ENCODE data around the gene SRD5A2. TPM values are rescaled to one million over a fixed set of nuclear protein-coding genes. Genes with fewer than 3 reads are reported as not detected.

The SRD5A2 gene
- total and polyA plus RNA-seq, 3 experiments from 2014 or later, result not detected

- H3K9me3 Mint-ChIP-seq, result peaks cover 11 to 29% (median 19%) of the 10 kb centered on the region in 5 donors
- Histone ChIP-seq H3K27ac (ENCODE audit: low read depth, low read length) (no peak overlapping the region), H3K4me3 (ENCODE audit: low read length) (no peak overlapping the region), H3K4me1 (ENCODE audit: insufficient read depth, low read length) (no peaks in the 10 kb centered on the region), H3K9me3 (ENCODE audit: low read length) (no peaks in the 10 kb centered on the region), H3K36me3 (ENCODE audit: insufficient read depth, low read length) (no peaks in the 10 kb centered on the region), H3K27me3 (ENCODE audit: insufficient read depth, low read length, poor library complexity, severe bottlenecking) (no peaks in the 10 kb centered on the region)
- no peaks in the 10 kb centered on the region for H3K36me3 Mint-ChIP-seq
- no peak overlapping the region for H3K4me3 Mint-ChIP-seq
- DNase-seq, result no peak
- ChIA-PET CTCF (no interaction called here), POLR2A (no interaction called here)
- H3K27me3 Mint-ChIP-seq, result peaks cover 4 to 15% of the 10 kb centered on the region in 2 donors
- no peaks in the 10 kb centered on the region for H3K4me1 Mint-ChIP-seq
- no peak overlapping the region for H3K27ac Mint-ChIP-seq
Measured at GRCh38 chr2:31547485-31547884, 33.3 kb downstream of the SRD5A2 start.

- Histone ChIP-seq H3K4me1 (ENCODE audit: insufficient read depth, low read length) (no peaks in the 10 kb centered on the region), H3K27me3 (ENCODE audit: insufficient read depth, low read length, poor library complexity, severe bottlenecking) (no peaks in the 10 kb centered on the region), H3K9me3 (ENCODE audit: low read length) (no peaks in the 10 kb centered on the region), H3K4me3 (ENCODE audit: low read length) (no peak overlapping the region), H3K36me3 (ENCODE audit: insufficient read depth, low read length) (no peaks in the 10 kb centered on the region), H3K27ac (ENCODE audit: low read depth, low read length) (no peak overlapping the region)
- ChIA-PET POLR2A (no interaction called here), CTCF (no interaction called here)
- Mint-ChIP-seq H3K9me3 (peaks cover 21 to 31% (median 26%) of the 10 kb centered on the region in 5 donors), H3K27me3 (peaks cover 10 to 20% of the 10 kb centered on the region in 2 donors), H3K27ac (no peak overlapping the region), H3K4me1 (no peaks in the 10 kb centered on the region), H3K36me3 (no peaks in the 10 kb centered on the region), H3K4me3 (no peak overlapping the region)
- no peak for DNase-seq
Measured at GRCh38 chr2:31541853-31542252, 38.9 kb downstream of the SRD5A2 start.

- ChIA-PET CTCF (no interaction called here), POLR2A (no interaction called here)
- Histone ChIP-seq H3K9me3 (ENCODE audit: low read length) (no peaks in the 10 kb centered on the region), H3K4me3 (ENCODE audit: low read length) (no peak overlapping the region), H3K36me3 (ENCODE audit: insufficient read depth, low read length) (no peaks in the 10 kb centered on the region), H3K27me3 (ENCODE audit: insufficient read depth, low read length, poor library complexity, severe bottlenecking) (no peaks in the 10 kb centered on the region), H3K4me1 (ENCODE audit: insufficient read depth, low read length) (no peaks in the 10 kb centered on the region), H3K27ac (ENCODE audit: low read depth, low read length) (no peak overlapping the region)
- Mint-ChIP-seq H3K36me3 (no peaks in the 10 kb centered on the region), H3K27ac (no peak overlapping the region), H3K27me3 (peaks cover 7 to 22% of the 10 kb centered on the region in 2 donors), H3K9me3 (peaks cover 19 to 26% (median 22%) of the 10 kb centered on the region in 5 donors), H3K4me1 (no peaks in the 10 kb centered on the region), H3K4me3 (no peak overlapping the region)
- no peak for DNase-seq
Measured at GRCh38 chr2:31539505-31539904, 41.2 kb downstream of the SRD5A2 start.

GRCh38 chr2:31535768-31536167, 45.0 kb downstream of the SRD5A2 start:
- CTCF ChIA-PET, result no interaction called here
- H3K4me3 Mint-ChIP-seq, result no peak overlapping the region
- H3K27me3 ChIP-seq (ENCODE audit: insufficient read depth, low read length, poor library complexity, severe bottlenecking), result no peaks in the 10 kb centered on the region
- POLR2A ChIA-PET, result no interaction called here
- no peaks in the 10 kb centered on the region for H3K4me1 ChIP-seq (ENCODE audit: insufficient read depth, low read length)
- no peaks in the 10 kb centered on the region for H3K9me3 Mint-ChIP-seq
- no peak overlapping the region for H3K4me3 ChIP-seq (ENCODE audit: low read length)
- H3K27ac Mint-ChIP-seq, result no peak overlapping the region
- H3K27ac ChIP-seq (ENCODE audit: low read depth, low read length), result no peak overlapping the region
- no peaks in the 10 kb centered on the region for H3K36me3 ChIP-seq (ENCODE audit: insufficient read depth, low read length)
- H3K4me1 Mint-ChIP-seq, result no peaks in the 10 kb centered on the region
- no peaks in the 10 kb centered on the region for H3K36me3 Mint-ChIP-seq
- H3K9me3 ChIP-seq (ENCODE audit: low read length), result no peaks in the 10 kb centered on the region
- no peak for DNase-seq
- H3K27me3 Mint-ChIP-seq, result peaks cover 10 to 22% of the 10 kb centered on the region in 2 donors

GRCh38 chr2:31534636-31535035, 46.1 kb downstream of the SRD5A2 start:
- no peaks in the 10 kb centered on the region for H3K9me3 Mint-ChIP-seq
- ChIA-PET POLR2A (no interaction called here), CTCF (no interaction called here)
- no peaks in the 10 kb centered on the region for H3K9me3 ChIP-seq (ENCODE audit: low read length)
- no peaks in the 10 kb centered on the region for H3K36me3 ChIP-seq (ENCODE audit: insufficient read depth, low read length)
- H3K4me1 Mint-ChIP-seq, result no peaks in the 10 kb centered on the region
- H3K27me3 ChIP-seq (ENCODE audit: insufficient read depth, low read length, poor library complexity, severe bottlenecking), result no peaks in the 10 kb centered on the region
- H3K27me3 Mint-ChIP-seq, result peaks cover 14 to 22% of the 10 kb centered on the region in 2 donors
- no peak overlapping the region for H3K4me3 Mint-ChIP-seq
- no peak overlapping the region for H3K27ac Mint-ChIP-seq
- no peak for DNase-seq
- H3K36me3 Mint-ChIP-seq, result no peaks in the 10 kb centered on the region
- no peaks in the 10 kb centered on the region for H3K4me1 ChIP-seq (ENCODE audit: insufficient read depth, low read length)
- no peak overlapping the region for H3K4me3 ChIP-seq (ENCODE audit: low read length)
- no peak overlapping the region for H3K27ac ChIP-seq (ENCODE audit: low read depth, low read length)

GRCh38 chr2:31533036-31533435, 47.7 kb downstream of the SRD5A2 start:
- Mint-ChIP-seq H3K4me3 (no peak overlapping the region), H3K36me3 (no peaks in the 10 kb centered on the region), H3K27ac (no peak overlapping the region), H3K4me1 (no peaks in the 10 kb centered on the region), H3K9me3 (no peaks in the 10 kb centered on the region), H3K27me3 (peaks cover 18 to 29% of the 10 kb centered on the region in 2 donors)
- Histone ChIP-seq H3K4me1 (ENCODE audit: insufficient read depth, low read length) (no peaks in the 10 kb centered on the region), H3K4me3 (ENCODE audit: low read length) (no peak overlapping the region), H3K36me3 (ENCODE audit: insufficient read depth, low read length) (no peaks in the 10 kb centered on the region), H3K27me3 (ENCODE audit: insufficient read depth, low read length, poor library complexity, severe bottlenecking) (no peaks in the 10 kb centered on the region), H3K27ac (ENCODE audit: low read depth, low read length) (no peak overlapping the region), H3K9me3 (ENCODE audit: low read length) (no peaks in the 10 kb centered on the region)
- CTCF ChIA-PET, result no interaction called here
- no peak for DNase-seq
- POLR2A ChIA-PET, result no interaction called here

GRCh38 chr2:31531101-31531500, 49.6 kb downstream of the SRD5A2 start:
- Mint-ChIP-seq H3K4me3 (no peak overlapping the region), H3K4me1 (no peaks in the 10 kb centered on the region), H3K27ac (no peak overlapping the region), H3K36me3 (no peaks in the 10 kb centered on the region), H3K9me3 (no peaks in the 10 kb centered on the region), H3K27me3 (peaks cover 21 to 30% of the 10 kb centered on the region in 2 donors)
- ChIA-PET POLR2A (no interaction called here), CTCF (no interaction called here)
- Histone ChIP-seq H3K27me3 (ENCODE audit: insufficient read depth, low read length, poor library complexity, severe bottlenecking) (no peaks in the 10 kb centered on the region), H3K9me3 (ENCODE audit: low read length) (no peaks in the 10 kb centered on the region), H3K27ac (ENCODE audit: low read depth, low read length) (no peak overlapping the region), H3K4me1 (ENCODE audit: insufficient read depth, low read length) (no peaks in the 10 kb centered on the region), H3K36me3 (ENCODE audit: insufficient read depth, low read length) (no peaks in the 10 kb centered on the region), H3K4me3 (ENCODE audit: low read length) (no peak overlapping the region)
- DNase-seq, result no peak

GRCh38 chr2:31529256-31529655, 51.5 kb downstream of the SRD5A2 start:
- Histone ChIP-seq H3K27ac (ENCODE audit: low read depth, low read length) (no peak overlapping the region), H3K4me1 (ENCODE audit: insufficient read depth, low read length) (no peaks in the 10 kb centered on the region), H3K4me3 (ENCODE audit: low read length) (no peak overlapping the region), H3K36me3 (ENCODE audit: insufficient read depth, low read length) (no peaks in the 10 kb centered on the region), H3K27me3 (ENCODE audit: insufficient read depth, low read length, poor library complexity, severe bottlenecking) (no peaks in the 10 kb centered on the region), H3K9me3 (ENCODE audit: low read length) (no peaks in the 10 kb centered on the region)
- DNase-seq, result no peak
- no peak overlapping the region for H3K4me3 Mint-ChIP-seq
- no peaks in the 10 kb centered on the region for H3K9me3 Mint-ChIP-seq
- peaks cover 22 to 38% of the 10 kb centered on the region in 2 donors for H3K27me3 Mint-ChIP-seq
- no peaks in the 10 kb centered on the region for H3K36me3 Mint-ChIP-seq
- POLR2A ChIA-PET, result no interaction called here
- H3K27ac Mint-ChIP-seq, result no peak overlapping the region
- H3K4me1 Mint-ChIP-seq, result no peaks in the 10 kb centered on the region
- CTCF ChIA-PET, result no interaction called here

GRCh38 chr2:31528823-31529222, 51.9 kb downstream of the SRD5A2 start:
- ChIA-PET POLR2A (no interaction called here), CTCF (no interaction called here)
- H3K4me1 ChIP-seq (ENCODE audit: insufficient read depth, low read length), result no peaks in the 10 kb centered on the region
- no peak overlapping the region for H3K4me3 ChIP-seq (ENCODE audit: low read length)
- no peaks in the 10 kb centered on the region for H3K36me3 Mint-ChIP-seq
- H3K27me3 ChIP-seq (ENCODE audit: insufficient read depth, low read length, poor library complexity, severe bottlenecking), result no peaks in the 10 kb centered on the region
- H3K4me3 Mint-ChIP-seq, result no peak overlapping the region
- no peak overlapping the region for H3K27ac Mint-ChIP-seq
- H3K9me3 ChIP-seq (ENCODE audit: low read length), result no peaks in the 10 kb centered on the region
- no peaks in the 10 kb centered on the region for H3K36me3 ChIP-seq (ENCODE audit: insufficient read depth, low read length)
- no peaks in the 10 kb centered on the region for H3K4me1 Mint-ChIP-seq
- no peak for DNase-seq
- no peaks in the 10 kb centered on the region for H3K9me3 Mint-ChIP-seq
- H3K27me3 Mint-ChIP-seq, result peaks cover 22 to 42% of the 10 kb centered on the region in 2 donors
- no peak overlapping the region for H3K27ac ChIP-seq (ENCODE audit: low read depth, low read length)
